Measurements from ENCODE around the gene STAMBPL1.

Gene STAMBPL1

DNA sequence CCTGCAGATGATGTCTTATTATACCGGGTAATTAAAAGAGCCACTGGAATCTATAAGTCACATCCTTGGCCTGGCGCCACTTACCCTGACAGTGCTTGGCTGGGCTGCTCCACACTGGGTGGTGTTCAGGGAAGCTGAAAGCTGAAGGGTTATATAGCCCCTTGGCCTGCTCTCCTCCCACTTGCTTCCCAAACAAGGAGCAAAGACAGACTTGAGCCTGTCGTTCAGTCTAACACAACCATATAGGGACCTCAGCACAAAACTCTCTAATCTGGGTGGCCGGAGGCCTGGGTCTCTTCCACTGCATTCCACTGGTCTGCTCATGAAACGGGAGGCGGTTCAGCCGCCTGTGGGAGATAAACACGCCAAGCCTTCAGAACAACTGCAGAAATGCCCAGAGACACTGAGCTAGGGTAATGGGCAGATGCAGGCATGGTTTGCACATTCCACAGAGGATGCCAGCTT, 72.6 kb downstream of the STAMBPL1 start, which contains the start of gene ACTA2:
TSS of gene ACTA2 (minus strand) at position 127 of the 465 bp plus-strand sequence. CDS start 3,843 bp downstream, outside the sequence.
- DNase-seq (ENCODE audit: low read depth) = no peak

DNA sequence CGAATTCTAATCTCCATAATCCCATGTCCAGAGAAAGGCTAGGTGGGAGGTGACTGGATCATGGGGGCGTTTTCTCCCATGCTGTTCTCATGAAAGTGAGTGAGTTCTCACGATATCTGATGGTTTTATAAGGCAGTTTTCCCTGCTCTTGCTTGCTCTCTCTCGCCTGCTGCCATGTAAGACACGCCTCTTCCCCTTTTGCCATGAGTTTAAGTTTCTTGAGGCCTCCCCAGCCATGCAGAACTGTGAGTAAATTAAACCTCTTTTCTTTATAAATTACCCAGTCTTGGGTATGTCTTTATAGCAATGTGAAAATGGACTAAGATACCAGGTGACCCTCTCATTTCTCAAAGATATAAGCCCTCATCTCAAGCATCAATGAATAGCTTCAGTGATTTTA, 73.6 kb downstream of the STAMBPL1 start:
- no peak for DNase-seq (ENCODE audit: low read depth)

DNA sequence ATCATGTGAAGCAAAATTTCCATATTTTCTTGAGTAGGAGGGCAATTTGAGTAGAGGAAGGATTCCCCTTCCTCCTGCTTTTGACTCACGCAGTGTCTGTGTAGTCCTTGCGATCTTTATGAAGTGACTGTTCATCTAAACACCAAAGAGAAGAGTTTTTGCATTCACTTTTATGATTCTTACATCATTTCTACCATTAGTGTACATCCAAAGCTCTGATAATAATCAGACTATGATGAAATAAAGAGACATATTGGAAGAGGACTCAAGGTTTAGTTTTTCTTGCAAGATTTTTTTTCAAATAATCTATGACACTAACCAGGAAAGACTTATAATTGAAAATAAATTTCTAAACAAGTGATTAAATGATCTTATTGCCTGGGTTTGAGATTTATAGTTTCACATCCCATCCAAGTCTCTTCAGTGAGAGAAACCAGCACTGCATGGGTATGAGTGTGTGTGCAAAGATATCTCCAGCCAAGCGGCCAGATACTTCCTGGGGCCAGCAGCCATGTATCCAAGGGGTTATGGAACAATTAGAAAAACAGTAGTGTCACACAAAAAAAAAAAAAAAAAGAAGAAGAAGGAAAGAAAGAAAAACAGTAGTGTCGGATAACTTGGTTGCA, 74.5 kb downstream of the STAMBPL1 start:
- no peak for DNase-seq (ENCODE audit: low read depth)

DNA sequence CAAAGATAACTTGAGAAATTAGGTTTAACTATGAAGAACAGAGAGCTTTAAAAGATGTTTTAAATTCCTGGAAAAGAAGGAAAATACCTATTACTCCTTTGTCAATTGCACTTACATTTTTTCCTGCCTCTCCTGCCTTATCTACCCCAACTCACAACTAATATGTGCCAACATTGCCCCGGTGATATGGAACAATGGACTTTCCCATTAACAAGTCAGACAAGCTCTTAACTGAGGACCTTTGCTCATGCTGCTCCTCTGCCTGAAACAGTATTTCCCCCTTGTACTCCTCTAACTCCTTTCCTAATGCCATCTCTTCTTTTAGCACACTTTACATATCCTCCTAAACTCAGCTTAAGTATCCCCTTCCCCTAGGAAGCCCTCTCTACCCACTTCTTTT, 77.3 kb downstream of the STAMBPL1 start:
- DNase-seq (ENCODE audit: low read depth) = no peak

DNA sequence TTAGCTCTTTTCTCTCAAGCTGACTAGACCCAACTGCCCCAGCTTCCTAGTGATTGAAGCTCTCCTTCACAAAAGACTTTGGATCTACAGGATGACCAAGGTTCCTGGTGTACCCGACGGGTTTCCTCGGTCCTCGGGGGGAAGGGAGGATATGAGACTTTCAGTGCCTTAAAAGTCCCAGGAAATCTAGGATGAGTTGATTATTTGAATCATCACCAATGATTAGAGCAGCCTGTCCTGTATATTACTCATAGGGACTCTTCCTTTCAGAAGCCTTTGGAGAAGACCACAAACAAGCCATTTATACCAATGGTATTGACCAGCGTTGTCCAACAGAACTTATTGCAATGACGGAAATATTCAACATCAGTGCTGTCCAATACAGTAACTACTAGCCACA, 78.7 kb downstream of the STAMBPL1 start:
- DNase-seq (ENCODE audit: low read depth) = no peak

DNA sequence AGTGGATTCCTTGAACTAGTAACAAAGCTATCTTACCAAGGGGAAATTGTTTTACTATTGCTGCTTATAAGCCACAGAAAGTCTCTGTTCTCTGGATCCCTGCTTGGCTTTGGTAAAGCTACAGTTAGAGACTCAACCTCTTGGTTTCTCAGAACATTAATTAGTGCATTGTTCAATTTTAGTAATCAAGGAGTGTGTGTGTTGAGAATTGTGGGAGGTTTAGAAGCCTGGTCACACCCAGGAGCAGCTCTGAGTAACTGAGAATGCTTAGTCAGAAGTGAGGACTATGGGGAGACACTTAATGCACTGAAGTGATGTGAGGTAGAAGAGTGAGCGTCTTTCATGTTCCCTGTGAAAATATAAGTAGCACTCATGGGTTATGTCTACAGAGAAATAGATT, 80.8 kb downstream of the STAMBPL1 start:
- no peak for DNase-seq (ENCODE audit: low read depth)

DNA sequence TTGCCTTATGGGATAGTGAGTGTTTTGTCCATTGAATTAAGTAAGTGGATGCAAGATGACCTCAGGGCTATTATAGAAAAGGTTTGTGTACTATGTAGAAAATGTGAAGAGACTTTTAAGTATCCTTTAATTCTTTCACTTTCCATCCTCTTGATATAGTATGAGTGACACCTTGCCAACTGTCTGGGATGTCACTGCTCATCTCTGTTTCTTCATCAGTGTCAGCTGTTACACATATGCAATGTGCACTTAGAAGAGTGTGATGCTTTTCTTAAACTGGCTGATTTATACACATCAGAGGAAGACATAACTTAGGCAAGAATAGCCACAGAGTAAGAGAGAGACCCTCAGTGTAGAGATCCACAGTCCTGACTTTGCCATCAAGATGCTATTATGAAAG, 81.2 kb downstream of the STAMBPL1 start:
- DNase-seq (ENCODE audit: low read depth) = no peak

DNA sequence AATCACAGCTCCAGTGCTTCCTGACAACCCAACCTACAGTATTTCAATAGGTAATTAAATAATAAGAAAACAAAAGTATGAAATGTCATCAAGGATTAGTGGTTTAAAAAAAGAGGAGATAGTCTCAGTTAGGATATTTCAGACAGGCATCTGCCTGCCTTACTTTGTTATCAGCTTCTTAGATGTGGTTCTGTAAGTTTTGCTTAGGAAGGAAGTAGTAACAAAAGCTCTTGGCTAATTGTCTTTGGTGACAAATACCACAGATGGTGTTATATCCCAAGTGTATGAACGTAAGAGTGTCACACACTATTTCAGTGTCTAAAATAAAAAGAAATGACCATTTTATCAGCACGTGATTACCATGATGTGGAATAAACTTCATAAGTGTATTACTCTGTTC, 82.3 kb downstream of the STAMBPL1 start:
- DNase-seq (ENCODE audit: low read depth) = no peak

DNA sequence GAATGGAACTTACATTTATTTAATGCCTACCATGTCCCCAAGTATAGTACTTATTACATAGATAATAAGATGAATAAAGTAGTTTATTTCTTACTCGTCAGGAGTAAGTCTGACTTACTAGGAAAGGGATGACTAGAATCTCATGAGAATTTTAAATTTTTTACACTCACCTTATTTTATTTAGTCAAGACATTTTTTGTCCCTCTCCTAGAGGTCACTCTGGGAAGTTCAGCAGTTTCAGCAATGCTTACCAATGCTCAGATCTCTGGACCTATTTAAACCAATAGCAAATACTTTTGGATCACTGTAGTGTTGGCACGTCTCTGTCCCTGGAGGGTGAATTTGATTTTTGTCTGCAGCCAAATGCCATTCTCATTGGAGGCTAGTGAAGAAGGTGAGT, 83.3 kb downstream of the STAMBPL1 start:
- DNase-seq (ENCODE audit: low read depth) = no peak

DNA sequence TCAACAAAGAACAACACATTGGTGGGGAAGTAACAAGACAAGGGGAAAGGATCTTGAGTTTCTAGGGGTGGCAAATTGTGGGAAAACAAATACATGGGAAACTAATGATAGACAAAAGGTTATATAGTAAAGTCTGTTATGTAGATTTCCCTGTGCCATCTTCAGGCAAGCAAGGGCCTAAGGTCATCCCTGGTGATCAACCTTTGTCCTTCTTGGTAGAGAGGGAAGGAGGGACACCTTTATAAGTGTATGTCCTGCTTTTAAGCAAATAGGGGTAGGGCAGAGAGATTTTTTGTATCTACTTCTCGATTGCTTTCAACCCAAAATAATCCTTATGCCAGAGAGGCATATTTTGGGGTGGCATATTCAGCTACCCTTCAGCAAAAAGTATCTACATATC, 84.3 kb downstream of the STAMBPL1 start:
- no peak for DNase-seq (ENCODE audit: low read depth)

DNA sequence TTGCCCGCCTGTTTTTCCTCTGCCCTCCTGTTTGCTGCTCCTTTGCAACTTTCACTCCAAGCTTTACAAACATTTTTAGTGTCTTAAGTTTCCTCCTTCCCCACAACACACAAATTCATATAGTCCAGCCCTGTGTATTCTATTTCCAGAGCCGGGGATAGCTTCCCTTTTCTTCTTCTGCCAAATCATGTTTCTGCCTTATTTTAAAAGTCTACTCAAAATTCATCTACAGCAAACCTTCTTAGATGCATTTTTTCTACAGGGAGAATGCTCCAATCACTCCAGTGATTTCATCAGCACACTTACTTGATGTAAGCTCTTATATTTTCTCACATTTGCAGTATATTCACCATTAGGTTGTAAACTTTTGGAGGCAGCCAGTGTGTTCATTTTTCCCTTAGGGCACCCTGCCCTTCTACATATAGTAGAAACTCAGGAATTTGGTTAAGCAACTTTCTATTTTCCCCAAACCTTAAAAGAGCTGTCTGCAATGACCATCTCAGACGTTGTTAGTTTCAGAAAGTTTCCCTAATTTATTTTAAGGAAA, 84.9 kb downstream of the STAMBPL1 start:
- no peak for DNase-seq (ENCODE audit: low read depth)

DNA sequence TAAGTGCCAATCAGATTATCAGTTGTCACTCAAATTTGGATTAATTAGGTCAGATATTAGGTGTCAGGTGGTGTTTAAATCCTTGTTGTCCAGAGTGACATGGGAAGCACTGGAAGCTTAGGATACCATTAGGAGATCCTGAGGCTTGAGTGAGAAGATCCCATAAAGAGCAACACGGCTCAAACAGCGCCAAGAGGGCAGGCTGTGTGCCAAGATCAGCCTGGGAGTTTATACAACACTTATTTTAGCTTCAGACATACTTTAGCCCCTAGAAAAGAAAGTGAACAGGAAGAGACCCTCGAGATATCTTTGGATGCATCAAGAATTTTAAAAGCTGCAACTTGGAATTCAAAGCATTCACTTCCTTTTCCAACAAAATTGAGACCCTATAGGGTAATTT, 86.8 kb downstream of the STAMBPL1 start:
- no peak for DNase-seq (ENCODE audit: low read depth)

DNA sequence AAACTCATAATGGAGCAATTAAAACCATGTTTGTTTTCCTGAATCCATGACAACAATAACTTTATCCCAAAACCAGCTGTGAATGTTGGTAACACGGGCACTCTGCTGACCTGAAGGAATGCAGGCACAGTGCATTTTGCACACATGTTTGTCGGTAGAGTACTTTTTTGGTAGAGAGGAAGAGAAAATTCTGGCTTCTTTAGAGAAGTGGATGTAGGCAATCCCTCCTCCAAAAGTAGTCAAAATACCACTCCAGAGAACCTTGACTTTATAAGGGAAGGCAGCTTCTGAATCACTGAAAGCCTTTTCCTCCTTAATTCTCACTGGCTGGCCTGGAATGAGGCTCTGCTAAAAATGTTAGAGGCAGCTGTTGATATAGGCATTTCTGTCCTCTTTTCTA, 88.3 kb downstream of the STAMBPL1 start:
- DNase-seq (ENCODE audit: low read depth) = no peak

DNA sequence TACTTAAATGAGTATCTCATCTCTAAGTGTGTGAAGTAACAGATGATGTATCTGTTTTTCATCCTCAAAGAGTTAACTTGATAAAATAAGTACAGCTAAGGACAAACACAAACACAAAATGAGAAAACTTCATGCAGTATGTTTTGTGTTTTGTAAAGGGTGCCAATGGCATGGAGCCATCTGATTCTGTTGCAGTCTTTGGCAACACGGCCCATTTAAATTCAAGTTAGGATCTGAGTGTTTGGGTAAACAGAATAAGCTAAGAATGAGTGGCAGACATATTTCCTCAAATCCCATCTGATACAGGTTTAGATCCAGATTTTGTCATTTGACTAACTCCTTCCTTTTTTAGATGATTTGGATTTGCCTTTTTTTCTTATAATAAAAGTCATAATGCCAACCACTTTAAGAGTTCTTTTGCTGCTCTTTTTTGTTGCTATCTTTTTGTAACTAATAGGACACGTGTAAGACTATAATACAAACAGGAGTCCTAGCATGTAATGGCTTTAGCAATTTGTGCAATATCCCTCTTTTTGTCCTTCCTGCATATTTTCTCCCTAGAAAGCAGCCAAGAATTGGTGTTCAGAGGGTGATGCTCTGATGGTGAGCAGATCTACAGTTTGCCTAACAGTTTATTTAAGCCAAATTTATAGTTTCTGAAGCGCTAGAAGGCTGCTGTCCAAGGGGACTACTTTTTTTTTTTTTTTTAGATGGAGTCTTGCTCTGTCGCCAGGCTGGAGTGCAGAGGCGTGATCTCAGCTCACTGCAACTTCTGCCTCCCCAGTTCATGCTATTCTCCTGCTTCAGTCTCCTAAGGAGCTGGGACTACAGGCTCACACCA, 91.4 kb downstream of the STAMBPL1 start:
- no peak for DNase-seq (ENCODE audit: low read depth)
